Esophagus muscularis mucosa (tissue), 4 donors: ENCODE results near the gene MMS22L.

Source experiments
- EP300 ChIP-seq: sonication (generic); formaldehyde crosslinking; IDR thresholded peaks from one replicate; pipeline ENCODE4 v1.6.1; 2017; ENCODE audit warnings: antibody characterized with exemption
- POLR2A ChIP-seq: fragments of 450-650 bp; IDR thresholded peaks from one replicate; pipeline ENCODE4 v1.6.1; 2017; ENCODE audit warnings: antibody characterized with exemption, moderate library complexity, mild to moderate bottlenecking, low read depth
- POLR2AphosphoS5 ChIP-seq, 2 donors: sonication (generic); formaldehyde crosslinking; IDR thresholded peaks; one replicate each; pipeline ENCODE4 v1.6.1; 2017; ENCODE audit warnings: antibody characterized with exemption in 2 of 2
- TF ChIP-seq, protein P1 (sequence below), 3 experiments: fragments of 200-600 bp in 2 of 3; fragments of 450-650 bp in 1 of 3; sonication (generic) in 2 of 3; IDR thresholded peaks; one replicate each; pipeline ENCODE4 v1.5.1; 2017 to 2019; ENCODE audit warnings: antibody characterized with exemption in 3 of 3, mild to moderate bottlenecking in 2 of 3, moderate library complexity in 1 of 3

DNA sequence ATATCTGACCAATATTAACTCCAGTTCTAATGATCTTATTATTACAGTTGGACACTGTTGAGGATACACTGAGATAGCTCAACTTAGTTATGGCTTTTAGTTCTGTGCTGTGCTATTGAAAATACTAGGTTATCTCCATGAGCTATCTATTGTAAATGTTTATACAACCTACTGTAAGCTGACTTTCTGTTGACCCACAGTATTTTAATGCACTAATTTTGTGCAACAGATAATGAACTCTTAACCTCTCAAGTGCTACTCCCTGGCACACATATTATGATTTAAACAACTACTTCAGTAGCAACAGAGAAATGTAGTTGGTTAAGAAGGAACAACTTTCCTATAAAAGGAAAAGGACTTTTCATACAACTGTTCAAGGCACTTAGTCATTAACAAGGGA lies 5.2 kb upstream of the MMS22L start:
- TF ChIP-seq, protein P1, sequence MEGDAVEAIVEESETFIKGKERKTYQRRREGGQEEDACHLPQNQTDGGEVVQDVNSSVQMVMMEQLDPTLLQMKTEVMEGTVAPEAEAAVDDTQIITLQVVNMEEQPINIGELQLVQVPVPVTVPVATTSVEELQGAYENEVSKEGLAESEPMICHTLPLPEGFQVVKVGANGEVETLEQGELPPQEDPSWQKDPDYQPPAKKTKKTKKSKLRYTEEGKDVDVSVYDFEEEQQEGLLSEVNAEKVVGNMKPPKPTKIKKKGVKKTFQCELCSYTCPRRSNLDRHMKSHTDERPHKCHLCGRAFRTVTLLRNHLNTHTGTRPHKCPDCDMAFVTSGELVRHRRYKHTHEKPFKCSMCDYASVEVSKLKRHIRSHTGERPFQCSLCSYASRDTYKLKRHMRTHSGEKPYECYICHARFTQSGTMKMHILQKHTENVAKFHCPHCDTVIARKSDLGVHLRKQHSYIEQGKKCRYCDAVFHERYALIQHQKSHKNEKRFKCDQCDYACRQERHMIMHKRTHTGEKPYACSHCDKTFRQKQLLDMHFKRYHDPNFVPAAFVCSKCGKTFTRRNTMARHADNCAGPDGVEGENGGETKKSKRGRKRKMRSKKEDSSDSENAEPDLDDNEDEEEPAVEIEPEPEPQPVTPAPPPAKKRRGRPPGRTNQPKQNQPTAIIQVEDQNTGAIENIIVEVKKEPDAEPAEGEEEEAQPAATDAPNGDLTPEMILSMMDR (IDR thresholded peaks at IDR 0.05): no peak
- no peak for TF ChIP-seq EP300
- no peak for TF ChIP-seq POLR2AphosphoS5 (IDR thresholded peaks at IDR 0.05)
- TF ChIP-seq POLR2A: no peak
